Amniotic stem cell (primary cell): Measurements from ENCODE around the gene PPP1R11.
A peak's percentile ranks its signal among the peaks of the same experiment; 100 is the strongest.
"Not testable (repeated sequence)": the region's sequence is repeated elsewhere in the genome, so short reads cannot be mapped to it uniquely, and the experiment has no call there.

Experiments used
- DNase-seq: peaks from one replicate; lab custom pipeline; 2025; lab: John Stamatoyannopoulos, UW

Gene PPP1R11

GRCh38 chr6:30066577-30067459 is at the start of gene PPP1R11:
PPP1R11 (plus strand) TSS chr6:30067198; CDS start chr6:30067411, 213 bp downstream.
- peak; percentile 97 for DNase-seq

GRCh38 chr6:30019819-30020218 is 47.2 kb upstream of the PPP1R11 start:
- no peak for DNase-seq

- no peak for DNase-seq
Measured at GRCh38 chr6:30020626-30021025, 46.4 kb upstream of the PPP1R11 start.

- DNase-seq = no peak
Measured at GRCh38 chr6:30022189-30022588, 44.8 kb upstream of the PPP1R11 start.

- not testable (repeated sequence) for DNase-seq
Measured at GRCh38 chr6:30022712-30023111, 44.3 kb upstream of the PPP1R11 start.

- DNase-seq = no peak
Measured at GRCh38 chr6:30025186-30025585, 41.8 kb upstream of the PPP1R11 start.

- no peak for DNase-seq
Measured at GRCh38 chr6:30029588-30029987, 37.4 kb upstream of the PPP1R11 start.

GRCh38 chr6:30031381-30031780 is 35.6 kb upstream of the PPP1R11 start:
- DNase-seq = no peak

- DNase-seq = not testable (repeated sequence)
Measured at GRCh38 chr6:30033440-30033839, 33.6 kb upstream of the PPP1R11 start.

- DNase-seq = no peak
Measured at GRCh38 chr6:30035784-30036183, 31.2 kb upstream of the PPP1R11 start.

GRCh38 chr6:30037182-30037788 is 29.7 kb upstream of the PPP1R11 start:
- no peak for DNase-seq

- DNase-seq = no peak
Measured at GRCh38 chr6:30041221-30041620, 25.8 kb upstream of the PPP1R11 start.

GRCh38 chr6:30041821-30042220 is 25.2 kb upstream of the PPP1R11 start:
- DNase-seq = no peak

GRCh38 chr6:30042476-30042875 is 24.5 kb upstream of the PPP1R11 start:
- DNase-seq = no peak

GRCh38 chr6:30042914-30043313 is 24.1 kb upstream of the PPP1R11 start:
- no peak for DNase-seq

GRCh38 chr6:30043744-30044143 is 23.3 kb upstream of the PPP1R11 start:
- DNase-seq = no peak

GRCh38 chr6:30044630-30045029 is 22.4 kb upstream of the PPP1R11 start:
- DNase-seq = peak; percentile 11

- no peak for DNase-seq
Measured at GRCh38 chr6:30047220-30047619, 19.8 kb upstream of the PPP1R11 start.

GRCh38 chr6:30053682-30054081 is 13.3 kb upstream of the PPP1R11 start:
- no peak for DNase-seq

- no peak for DNase-seq
Measured at GRCh38 chr6:30055513-30055912, 11.5 kb upstream of the PPP1R11 start.

GRCh38 chr6:30060606-30061091 is 6.3 kb upstream of the PPP1R11 start:
- DNase-seq = no peak

- peak; percentile 96 for DNase-seq
Measured at GRCh38 chr6:30061092-30061857, 5.7 kb upstream of the PPP1R11 start, which contains the start of gene POLR1H. POLR1H (plus strand) TSS chr6:30061265; CDS start chr6:30061525, 260 bp downstream.
